ENCODE data around the gene TMEM203. TPM values are rescaled to one million over a fixed set of nuclear protein-coding genes. Genes with fewer than 3 reads are reported as not detected.
A peak's percentile ranks its signal among the peaks of the same experiment; 100 is the strongest.

Gene TMEM203
- total and polyA plus RNA-seq, 2 of the 13 experiments (the other 11 are each of a cell fraction or from before 2014, with no cell fraction given), result 23.4 to 36.7 TPM

DNA sequence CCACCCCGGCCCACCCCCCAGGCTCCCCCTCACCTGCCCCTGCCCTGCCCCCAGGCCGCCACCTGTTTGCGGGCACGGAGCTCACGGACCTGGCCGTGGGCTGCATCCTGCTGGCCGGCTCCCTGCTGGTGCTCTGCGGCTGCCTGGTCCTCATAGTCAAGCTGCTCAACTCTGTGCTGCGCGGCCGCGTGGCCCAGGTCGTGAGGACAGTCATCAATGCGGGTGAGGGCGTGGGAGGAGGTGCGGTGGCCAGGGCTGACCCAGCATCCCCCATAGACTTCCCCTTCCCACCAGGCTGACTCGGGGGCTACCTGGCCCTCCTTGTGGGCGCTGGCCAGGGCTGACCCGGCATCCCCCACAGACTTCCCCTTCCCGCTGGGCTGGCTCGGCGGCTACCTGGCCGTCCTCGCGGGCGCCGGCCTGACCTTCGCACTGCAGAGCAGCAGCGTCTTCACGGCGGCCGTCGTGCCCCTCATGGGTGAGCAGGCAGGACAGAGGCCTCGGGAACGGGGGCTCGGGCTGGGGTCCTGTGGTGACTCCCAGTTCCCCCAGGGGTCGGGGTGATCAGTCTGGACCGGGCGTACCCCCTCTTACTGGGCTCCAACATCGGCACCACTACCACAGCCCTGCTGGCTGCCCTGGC is 28.7 kb upstream of the TMEM203 start (continued):
- TF ChIP-seq PITX1 (CRISPR knock-in tag; IDR thresholded peaks at IDR 0.05), result 0 out of 2 replicates have a peak, but pooled peaks have one; percentile 24
- peak; percentile 56; the same call in 1 of the 2 replicates for TF ChIP-seq AKAP8 (CRISPR knock-in tag; IDR thresholded peaks at IDR 0.05)
- TF ChIP-seq ZFX (CRISPR knock-in tag; IDR thresholded peaks at IDR 0.05; ENCODE audit: low read depth), result peak; percentile 42
- TF ChIP-seq FOSL1 (CRISPR knock-in tag; IDR thresholded peaks at IDR 0.05; ENCODE audit: borderline replicate concordance), result no peak
- TF ChIP-seq HNF4A (CRISPR knock-in tag; IDR thresholded peaks at IDR 0.05), result peak; percentile 52
- 0 out of 2 replicates have a peak, but pooled peaks have one; percentile 15 for TF ChIP-seq PHF8 (CRISPR knock-in tag; IDR thresholded peaks at IDR 0.05)
- no peak; the same call in 1 of the 2 replicates for TF ChIP-seq ZNF672 (CRISPR knock-in tag; IDR thresholded peaks at IDR 0.05)
- no peak for TF ChIP-seq ZFP36L1 (CRISPR knock-in tag; IDR thresholded peaks at IDR 0.05)
- no peak; the same call in 1 of the 2 replicates for TF ChIP-seq TAF1 (CRISPR knock-in tag; IDR thresholded peaks at IDR 0.05)
- 0 out of 2 replicates have a peak, but pooled peaks have one; percentile 59 for TF ChIP-seq ZSCAN25 (CRISPR knock-in tag; IDR thresholded peaks at IDR 0.05)
- TF ChIP-seq RNF2 (conservative IDR thresholded peaks at IDR 0.05; ENCODE audit: low read depth), result no peak
- TF ChIP-seq ZNF775 (CRISPR knock-in tag; IDR thresholded peaks at IDR 0.05; ENCODE audit: borderline replicate concordance), result no peak
- TF ChIP-seq, protein P1, sequence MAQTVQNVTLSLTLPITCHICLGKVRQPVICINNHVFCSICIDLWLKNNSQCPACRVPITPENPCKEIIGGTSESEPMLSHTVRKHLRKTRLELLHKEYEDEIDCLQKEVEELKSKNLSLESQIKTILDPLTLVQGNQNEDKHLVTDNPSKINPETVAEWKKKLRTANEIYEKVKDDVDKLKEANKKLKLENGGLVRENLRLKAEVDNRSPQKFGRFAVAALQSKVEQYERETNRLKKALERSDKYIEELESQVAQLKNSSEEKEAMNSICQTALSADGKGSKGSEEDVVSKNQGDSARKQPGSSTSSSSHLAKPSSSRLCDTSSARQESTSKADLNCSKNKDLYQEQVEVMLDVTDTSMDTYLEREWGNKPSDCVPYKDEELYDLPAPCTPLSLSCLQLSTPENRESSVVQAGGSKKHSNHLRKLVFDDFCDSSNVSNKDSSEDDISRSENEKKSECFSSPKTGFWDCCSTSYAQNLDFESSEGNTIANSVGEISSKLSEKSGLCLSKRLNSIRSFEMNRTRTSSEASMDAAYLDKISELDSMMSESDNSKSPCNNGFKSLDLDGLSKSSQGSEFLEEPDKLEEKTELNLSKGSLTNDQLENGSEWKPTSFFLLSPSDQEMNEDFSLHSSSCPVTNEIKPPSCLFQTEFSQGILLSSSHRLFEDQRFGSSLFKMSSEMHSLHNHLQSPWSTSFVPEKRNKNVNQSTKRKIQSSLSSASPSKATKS (CRISPR knock-in tag; IDR thresholded peaks at IDR 0.05), result no peak
- peak; percentile 76 for TF ChIP-seq ZC3H13 (CRISPR knock-in tag; IDR thresholded peaks at IDR 0.05)
- TF ChIP-seq RBFOX2 (IDR thresholded peaks at IDR 0.05; ENCODE audit: low read depth, low read length), result peak; percentile 68
- no peak for TF ChIP-seq ZMYM3 (CRISPR knock-in tag; IDR thresholded peaks at IDR 0.05)
- TF ChIP-seq, protein P2, sequence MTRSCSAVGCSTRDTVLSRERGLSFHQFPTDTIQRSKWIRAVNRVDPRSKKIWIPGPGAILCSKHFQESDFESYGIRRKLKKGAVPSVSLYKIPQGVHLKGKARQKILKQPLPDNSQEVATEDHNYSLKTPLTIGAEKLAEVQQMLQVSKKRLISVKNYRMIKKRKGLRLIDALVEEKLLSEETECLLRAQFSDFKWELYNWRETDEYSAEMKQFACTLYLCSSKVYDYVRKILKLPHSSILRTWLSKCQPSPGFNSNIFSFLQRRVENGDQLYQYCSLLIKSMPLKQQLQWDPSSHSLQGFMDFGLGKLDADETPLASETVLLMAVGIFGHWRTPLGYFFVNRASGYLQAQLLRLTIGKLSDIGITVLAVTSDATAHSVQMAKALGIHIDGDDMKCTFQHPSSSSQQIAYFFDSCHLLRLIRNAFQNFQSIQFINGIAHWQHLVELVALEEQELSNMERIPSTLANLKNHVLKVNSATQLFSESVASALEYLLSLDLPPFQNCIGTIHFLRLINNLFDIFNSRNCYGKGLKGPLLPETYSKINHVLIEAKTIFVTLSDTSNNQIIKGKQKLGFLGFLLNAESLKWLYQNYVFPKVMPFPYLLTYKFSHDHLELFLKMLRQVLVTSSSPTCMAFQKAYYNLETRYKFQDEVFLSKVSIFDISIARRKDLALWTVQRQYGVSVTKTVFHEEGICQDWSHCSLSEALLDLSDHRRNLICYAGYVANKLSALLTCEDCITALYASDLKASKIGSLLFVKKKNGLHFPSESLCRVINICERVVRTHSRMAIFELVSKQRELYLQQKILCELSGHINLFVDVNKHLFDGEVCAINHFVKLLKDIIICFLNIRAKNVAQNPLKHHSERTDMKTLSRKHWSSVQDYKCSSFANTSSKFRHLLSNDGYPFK (CRISPR knock-in tag; IDR thresholded peaks at IDR 0.05; ENCODE audit: borderline replicate concordance), result no peak
- 0 out of 2 replicates have a peak, but pooled peaks have one; percentile 25 for TF ChIP-seq NFKB2 (CRISPR knock-in tag; IDR thresholded peaks at IDR 0.05; ENCODE audit: borderline replicate concordance)
- TF ChIP-seq BRD4 (CRISPR knock-in tag; IDR thresholded peaks at IDR 0.05), result 0 out of 2 replicates have a peak, but pooled peaks have one; percentile 55
- TF ChIP-seq ASH2L (IDR thresholded peaks at IDR 0.05; ENCODE audit: insufficient read length, low read depth, low read length), result no peak
- TF ChIP-seq KMT2A (CRISPR knock-in tag; IDR thresholded peaks at IDR 0.05), result 0 out of 2 replicates have a peak, but pooled peaks have one; percentile 14
- TF ChIP-seq ONECUT2 (CRISPR knock-in tag; IDR thresholded peaks at IDR 0.05), result no peak
- no peak for TF ChIP-seq ZNF780A (CRISPR knock-in tag; IDR thresholded peaks at IDR 0.05)
- TF ChIP-seq HNRNPL (IDR thresholded peaks at IDR 0.05; ENCODE audit: low read depth, low read length), result 0 out of 2 replicates have a peak, but pooled peaks have one; percentile 51
- 0 out of 2 replicates have a peak, but pooled peaks have one; percentile 38 for TF ChIP-seq ZNF564 (CRISPR knock-in tag; IDR thresholded peaks at IDR 0.05)
- TF ChIP-seq ZNF629 (CRISPR knock-in tag; conservative IDR thresholded peaks at IDR 0.05), result 0 out of 2 replicates have a peak, but pooled peaks have one; percentile 14
- TF ChIP-seq GABPB1 (CRISPR knock-in tag; IDR thresholded peaks at IDR 0.05), result peak; percentile 52; the same call in 1 of the 2 replicates
- TF ChIP-seq ZBTB7B (CRISPR knock-in tag; IDR thresholded peaks at IDR 0.05), result peak; percentile 31; the same call in 1 of the 2 replicates
